Tibial nerve (tissue), 4 donors: Measurements from ENCODE around the gene TMEM245. TPM values are rescaled to one million over a fixed set of nuclear protein-coding genes. Genes with fewer than 3 reads are reported as not detected.

Experiments used
- DNase-seq, 2 donors: peaks; one replicate each; pipeline ENCODE4 v3.0.0-alpha.2; 2019; ENCODE audit warnings: low spot score in 2 of 2
- H3K27ac ChIP-seq, 4 donors: fragments of 200-600 bp; sonication (generic) in 3 of 4; one replicate each; pipeline ENCODE4 v1.5.1; 2017 to 2019; ENCODE audit warnings: mild to moderate bottlenecking in 1 of 4
- H3K27me3 ChIP-seq, 2 donors: fragments of 200-600 bp; sonication (generic) in 1 of 2; one replicate each; pipeline versions ENCODE4 v1.5.1 to v1.6.0; 2017 to 2019
- H3K36me3 ChIP-seq, 3 donors: fragments of 200-600 bp; sonication (generic); one replicate each; pipeline ENCODE4 v1.5.1; 2018 to 2019
- H3K4me1 ChIP-seq, 4 donors: fragments of 200-600 bp; sonication (generic) in 3 of 4; one replicate each; pipeline ENCODE4 v1.5.1; 2017 to 2019
- H3K4me3 ChIP-seq, 4 donors: fragments of 200-600 bp; sonication (generic) in 3 of 4; one replicate each; pipeline ENCODE4 v1.5.1; 2017 to 2019; ENCODE audit warnings: mild to moderate bottlenecking in 1 of 4, moderate library complexity in 1 of 4
- H3K9me3 ChIP-seq, 4 donors: fragments of 200-600 bp; sonication (generic) in 3 of 4; one replicate each; pipeline ENCODE4 v1.5.1; 2017 to 2019
- EP300 ChIP-seq, 2 donors: sonication (generic); formaldehyde crosslinking; IDR thresholded peaks; one replicate each; pipeline ENCODE4 v1.6.1; 2017; ENCODE audit warnings: antibody characterized with exemption in 2 of 2, mild to moderate bottlenecking in 1 of 2
- POLR2A ChIP-seq, 2 donors: fragments of 450-650 bp; IDR thresholded peaks; one replicate each; pipeline ENCODE4 v1.6.1; 2017; ENCODE audit warnings: antibody characterized with exemption in 2 of 2, mild to moderate bottlenecking in 2 of 2, moderate library complexity in 2 of 2
- WGBS, 2 donors: methylation state at CpG; one replicate each; pipeline ENCODE4 v1.1.5; 2018; 5-methylcytosine and 5-hydroxymethylcytosine counted together
- total RNA-seq, 4 donors: library from RNA; depleted of rRNA; stranded (reverse); fragments of >200 nt; gene quantifications; one replicate each; pipeline ENCODE4 v1.1.0, GENCODE V29; 2016
- TF ChIP-seq, protein P1 (sequence below), 5 experiments: fragments of 200-600 bp in 3 of 5; fragments of 450-650 bp in 2 of 5; sonication (generic) in 3 of 5; IDR thresholded peaks; one replicate each; pipeline ENCODE4 v1.5.1; 2016 to 2019; ENCODE audit warnings: antibody characterized with exemption in 5 of 5, mild to moderate bottlenecking in 3 of 5, moderate library complexity in 2 of 5

Gene TMEM245
- total RNA-seq, 4 donors from 2014 or later, result 51.6 to 100 (median 89.5) TPM

DNA sequence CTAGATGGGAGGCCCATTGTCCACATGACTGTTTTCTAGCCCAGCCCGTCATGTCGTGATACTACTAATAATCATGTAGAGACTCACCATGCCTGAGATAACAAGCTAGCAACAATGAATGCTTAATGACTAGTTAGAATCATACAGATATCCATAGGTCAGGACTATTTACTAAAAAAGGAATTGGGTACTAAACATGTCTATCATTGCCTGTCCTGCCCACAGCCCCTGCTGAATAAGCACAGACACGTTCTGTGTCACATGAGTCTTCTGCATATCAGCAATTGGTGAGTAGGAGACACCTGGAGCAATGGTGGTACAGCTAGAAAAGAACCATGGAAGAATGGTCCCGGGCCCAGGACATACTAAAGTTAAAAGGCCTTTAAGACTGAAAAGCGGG, 29.3 kb upstream of the TMEM245 start:
- TF ChIP-seq EP300 (IDR thresholded peaks at IDR 0.05) (no peak), POLR2A (IDR thresholded peaks at IDR 0.05) (no peak)
- TF ChIP-seq, protein P1, sequence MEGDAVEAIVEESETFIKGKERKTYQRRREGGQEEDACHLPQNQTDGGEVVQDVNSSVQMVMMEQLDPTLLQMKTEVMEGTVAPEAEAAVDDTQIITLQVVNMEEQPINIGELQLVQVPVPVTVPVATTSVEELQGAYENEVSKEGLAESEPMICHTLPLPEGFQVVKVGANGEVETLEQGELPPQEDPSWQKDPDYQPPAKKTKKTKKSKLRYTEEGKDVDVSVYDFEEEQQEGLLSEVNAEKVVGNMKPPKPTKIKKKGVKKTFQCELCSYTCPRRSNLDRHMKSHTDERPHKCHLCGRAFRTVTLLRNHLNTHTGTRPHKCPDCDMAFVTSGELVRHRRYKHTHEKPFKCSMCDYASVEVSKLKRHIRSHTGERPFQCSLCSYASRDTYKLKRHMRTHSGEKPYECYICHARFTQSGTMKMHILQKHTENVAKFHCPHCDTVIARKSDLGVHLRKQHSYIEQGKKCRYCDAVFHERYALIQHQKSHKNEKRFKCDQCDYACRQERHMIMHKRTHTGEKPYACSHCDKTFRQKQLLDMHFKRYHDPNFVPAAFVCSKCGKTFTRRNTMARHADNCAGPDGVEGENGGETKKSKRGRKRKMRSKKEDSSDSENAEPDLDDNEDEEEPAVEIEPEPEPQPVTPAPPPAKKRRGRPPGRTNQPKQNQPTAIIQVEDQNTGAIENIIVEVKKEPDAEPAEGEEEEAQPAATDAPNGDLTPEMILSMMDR (IDR thresholded peaks at IDR 0.05), result no peak
- H3K4me1 ChIP-seq, result no peaks in the 10 kb centered on the region
- DNase-seq, result no peak
- no peak overlapping the region for H3K27ac ChIP-seq
- 87 to 95% methylated on average over 5 of the region's 5 CpGs for WGBS, 2 donors
- no peaks in the 10 kb centered on the region for H3K27me3 ChIP-seq
- peaks cover 0 to 11% (median 0%) of the 10 kb centered on the region in 4 donors for H3K9me3 ChIP-seq
- no peak overlapping the region for H3K4me3 ChIP-seq
- H3K36me3 ChIP-seq, result no peaks in the 10 kb centered on the region

DNA sequence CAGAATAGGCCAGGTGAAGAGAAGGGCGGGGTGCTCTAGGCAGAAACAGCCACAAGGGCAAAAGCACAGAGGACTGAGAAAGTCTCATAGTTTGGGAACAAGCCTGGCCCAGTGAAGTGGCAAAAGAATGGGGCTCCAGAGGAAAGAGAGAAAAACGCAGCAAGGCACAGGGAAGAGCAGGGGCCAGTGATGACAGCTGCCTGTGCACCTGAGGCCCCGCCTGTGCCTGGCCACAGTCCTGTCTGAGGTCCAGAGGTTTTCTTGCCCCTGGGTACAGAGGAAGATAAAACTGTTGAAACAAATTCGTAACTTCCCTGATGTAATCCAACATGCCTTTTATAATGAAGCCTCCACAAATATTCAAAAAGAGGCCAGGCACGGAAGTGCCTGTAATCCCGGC, 25.3 kb upstream of the TMEM245 start:
- H3K9me3 ChIP-seq, result no peaks in the 10 kb centered on the region

DNA sequence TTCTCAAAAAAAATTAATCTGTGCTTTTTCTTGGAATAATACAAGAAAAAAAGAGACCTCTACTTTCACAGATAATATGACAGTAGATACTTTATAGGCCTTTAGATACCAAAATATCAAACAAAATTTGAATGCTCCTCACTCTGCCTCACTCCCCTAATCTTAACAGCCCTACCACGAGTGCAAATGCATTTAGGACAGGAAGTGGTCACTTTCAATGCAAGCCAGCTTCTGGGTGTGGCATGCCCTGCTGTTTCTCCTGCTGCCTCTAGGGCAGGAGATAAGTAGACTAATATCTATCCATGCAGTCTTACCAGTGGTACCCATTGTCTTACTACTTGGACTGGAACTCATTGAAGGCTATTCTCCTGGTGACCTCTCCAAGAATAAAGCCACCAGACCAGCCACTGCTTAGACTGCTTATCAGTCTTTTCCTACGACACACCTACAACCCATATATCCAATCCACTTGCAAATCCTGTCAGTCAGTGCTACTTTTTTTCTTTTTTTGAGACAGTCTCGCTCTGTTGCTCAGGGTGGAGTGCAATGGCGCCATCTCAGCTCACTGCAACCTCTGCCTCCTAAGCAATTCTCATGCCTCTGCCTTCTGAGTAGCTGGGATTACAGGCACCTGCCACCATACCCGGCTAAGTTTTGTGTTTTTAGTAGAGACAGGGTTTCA, 24.3 kb upstream of the TMEM245 start:
- no peak overlapping the region for H3K27ac ChIP-seq
- no peak for TF ChIP-seq EP300 (IDR thresholded peaks at IDR 0.05)
- TF ChIP-seq, protein P1 (IDR thresholded peaks at IDR 0.05), result no peak
- TF ChIP-seq POLR2A (IDR thresholded peaks at IDR 0.05), result no peak
- H3K36me3 ChIP-seq, result no peaks in the 10 kb centered on the region
- H3K4me1 ChIP-seq, result no peaks in the 10 kb centered on the region
- H3K4me3 ChIP-seq, result no peak overlapping the region
- no peaks in the 10 kb centered on the region for H3K27me3 ChIP-seq
- no peak for DNase-seq
- H3K9me3 ChIP-seq, result no peaks in the 10 kb centered on the region
- WGBS, 2 donors, result 73 to 76% methylated on average over 5 of the region's 5 CpGs

More for the DNA sequence above, 25.3 kb upstream of the TMEM245 start:
- H3K27ac ChIP-seq, result no peak overlapping the region
- 88 to 89% methylated on average over 6 of the region's 6 CpGs for WGBS, 2 donors
- no peaks in the 10 kb centered on the region for H3K4me1 ChIP-seq
- no peak for DNase-seq
- H3K4me3 ChIP-seq, result no peak overlapping the region
- no peak for TF ChIP-seq EP300 (IDR thresholded peaks at IDR 0.05)
- TF ChIP-seq POLR2A (IDR thresholded peaks at IDR 0.05), result no peak
- H3K27me3 ChIP-seq, result no peaks in the 10 kb centered on the region
- no peaks in the 10 kb centered on the region for H3K36me3 ChIP-seq

DNA sequence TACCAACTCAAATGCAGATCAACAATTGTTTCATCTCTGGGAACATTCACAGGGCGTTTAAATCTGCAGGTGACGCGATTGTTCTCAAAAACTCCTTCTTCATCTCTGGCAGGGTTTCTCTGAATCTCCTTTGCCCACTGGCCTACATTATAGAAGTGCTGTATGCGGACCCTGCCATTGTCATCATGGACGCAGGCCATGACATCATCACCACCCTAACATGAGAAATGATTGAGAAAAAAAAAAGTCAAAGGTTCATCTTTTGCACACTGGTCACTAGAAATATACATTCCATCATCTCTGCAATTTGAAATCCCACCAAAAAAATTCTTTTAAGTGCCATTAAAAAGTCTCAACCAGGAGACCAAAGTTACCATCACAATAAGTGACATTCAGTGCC, 21.6 kb upstream of the TMEM245 start:
- no peak for DNase-seq
- TF ChIP-seq, protein P1 (IDR thresholded peaks at IDR 0.05), result no peak
- TF ChIP-seq POLR2A (IDR thresholded peaks at IDR 0.05), result no peak
- no peak for TF ChIP-seq EP300 (IDR thresholded peaks at IDR 0.05)
- 93 to 97% methylated on average over 5 of the region's 5 CpGs for WGBS, 2 donors
- no peak overlapping the region for H3K27ac ChIP-seq
- no peaks in the 10 kb centered on the region for H3K9me3 ChIP-seq
- no peaks in the 10 kb centered on the region for H3K27me3 ChIP-seq
- H3K4me3 ChIP-seq, result no peak overlapping the region
- no peaks in the 10 kb centered on the region for H3K36me3 ChIP-seq
- no peaks in the 10 kb centered on the region for H3K4me1 ChIP-seq

DNA sequence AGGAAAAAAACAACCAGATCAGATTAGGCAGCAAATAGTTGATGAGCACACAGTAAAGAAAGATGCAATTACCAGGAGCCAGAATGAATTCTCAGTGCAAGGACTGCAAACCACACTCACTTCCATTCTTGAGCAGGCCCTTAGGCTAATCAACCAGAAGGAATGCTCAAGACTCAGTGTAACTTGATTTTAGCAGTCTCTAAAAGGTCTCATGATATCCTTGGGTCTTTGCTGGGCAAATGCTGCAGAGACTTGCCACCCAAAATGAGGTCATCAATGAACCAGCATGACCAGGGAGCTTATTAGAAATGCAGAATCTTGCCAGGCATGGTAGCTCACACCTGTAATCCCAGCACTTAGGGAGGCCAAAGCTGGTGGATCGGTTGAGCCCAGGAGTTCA, 20.1 kb upstream of the TMEM245 start:
- DNase-seq, result no peak
- Histone ChIP-seq H3K27ac (no peak overlapping the region), H3K27me3 (no peaks in the 10 kb centered on the region), H3K9me3 (no peaks in the 10 kb centered on the region), H3K36me3 (no peaks in the 10 kb centered on the region), H3K4me3 (no peak overlapping the region), H3K4me1 (no peaks in the 10 kb centered on the region)
- TF ChIP-seq POLR2A (IDR thresholded peaks at IDR 0.05) (no peak), EP300 (IDR thresholded peaks at IDR 0.05) (no peak)
- TF ChIP-seq, protein P1 (IDR thresholded peaks at IDR 0.05), result no peak
- WGBS, 2 donors, result 93 to 100% methylated on average over 1 of the region's 1 CpG
